CD4-positive, alpha-beta memory T cell (primary cell): ENCODE measurements around the gene TMA16. TPM values are rescaled to one million over a fixed set of nuclear protein-coding genes. Genes with fewer than 3 reads are reported as not detected.

Source experiments
- CTCF ChIA-PET: fragments of 350-600 bp; sonication (Branson Sonifier 250); formaldehyde crosslinking; loops from one replicate; lab custom pipeline; 2021; ENCODE audit warnings: inconsistent platforms; ENCODE audit not compliant: partially characterized antibody; lab: Charles Lee
- POLR2A ChIA-PET: fragments of 350-600 bp; sonication (Branson Sonifier 250); formaldehyde crosslinking; loops from one replicate; lab custom pipeline; 2021; ENCODE audit not compliant: partially characterized antibody; lab: Charles Lee
- DNase-seq, 5 donors: peaks; one replicate each; pipeline versions ENCODE4 v3.0.0 to v3.0.0-alpha.2; 2020 to 2022; ENCODE audit warnings: mixed read lengths in 1 of 5
- H3K27ac ChIP-seq: one replicate; pipeline ENCODE4 v1.7.0; 2013; ENCODE audit warnings: low read depth, low read length
- H3K27me3 ChIP-seq: 2 replicates; pipeline ENCODE4 v1.7.0; 2013; ENCODE audit warnings: mild to moderate bottlenecking, low read length, moderate library complexity; ENCODE audit not compliant: insufficient read depth
- H3K36me3 ChIP-seq: 2 replicates; pipeline ENCODE4 v1.7.0; 2013; ENCODE audit warnings: mild to moderate bottlenecking, low read length, moderate library complexity; ENCODE audit not compliant: insufficient read depth
- H3K4me1 ChIP-seq: 2 replicates; pipeline ENCODE4 v1.7.0; 2013; ENCODE audit warnings: mild to moderate bottlenecking, low read length, moderate library complexity; ENCODE audit not compliant: insufficient read depth
- H3K4me3 ChIP-seq, 2 donors: one replicate each; pipeline ENCODE4 v1.7.0; 2013; ENCODE audit warnings: low read length in 2 of 2, mild to moderate bottlenecking in 1 of 2
- H3K9me3 ChIP-seq, 2 donors: one replicate each; pipeline ENCODE4 v1.7.0; 2013; ENCODE audit warnings: low read length in 2 of 2, control low read depth in 1 of 2; ENCODE audit not compliant: control insufficient read depth in 1 of 2
- H3K27ac Mint-ChIP-seq, 7 donors: one replicate each; pipeline ENCODE4 v1.8.0; 2020 to 2021; ENCODE audit warnings: mixed read lengths in 7 of 7, mild to moderate bottlenecking in 6 of 7, inconsistent platforms in 3 of 7, moderate library complexity in 3 of 7
- H3K27me3 Mint-ChIP-seq, 2 donors: one replicate each; pipeline ENCODE4 v1.8.0; 2020 to 2021; ENCODE audit warnings: mixed read lengths in 2 of 2
- H3K36me3 Mint-ChIP-seq, 2 donors: one replicate each; pipeline ENCODE4 v1.8.0; 2020 to 2021; ENCODE audit warnings: mixed read lengths in 2 of 2, inconsistent platforms in 1 of 2, mild to moderate bottlenecking in 1 of 2
- H3K4me1 Mint-ChIP-seq, 4 donors: one replicate each; pipeline ENCODE4 v1.8.0; 2020 to 2021; ENCODE audit warnings: mixed read lengths in 4 of 4, mild to moderate bottlenecking in 1 of 4
- H3K4me3 Mint-ChIP-seq, 8 donors: one replicate each; pipeline ENCODE4 v1.8.0; 2020 to 2021; ENCODE audit warnings: mixed read lengths in 8 of 8, mild to moderate bottlenecking in 7 of 8, moderate library complexity in 6 of 8, inconsistent platforms in 3 of 8
- H3K9me3 Mint-ChIP-seq, 8 donors: one replicate each; pipeline ENCODE4 v1.8.0; 2020 to 2021; ENCODE audit warnings: mixed read lengths in 8 of 8, mild to moderate bottlenecking in 5 of 8, inconsistent platforms in 3 of 8, moderate library complexity in 1 of 8
- intact Hi-C: fragments of 100-400 bp; cut with micrococcal nuclease; formaldehyde crosslinking; loops from one replicate; pipeline ENCODE4 v1.15.1; 2023
- polyA plus RNA-seq, 2 donors: library from polyadenylated mRNA; unstranded; fragments of 300-500 nt; fragmentation: Illumina TruSeq; gene quantifications; one replicate each; pipeline ENCODE4 v1.2.3, GENCODE V29; 2021
- total RNA-seq, 2 experiments: library from RNA; stranded (reverse); gene quantifications; one replicate each; pipeline ENCODE4 v1.2.3, GENCODE V29; 2021

TMA16 gene
- total and polyA plus RNA-seq, 4 experiments from 2014 or later, result 14.8 to 25.0 (median 20.7) TPM

GRCh38 chr4:163556650-163557391 is 62.3 kb downstream of the TMA16 start:
- H3K27me3 ChIP-seq, result no peaks in the 10 kb centered on the region
- Mint-ChIP-seq H3K36me3 (peaks cover 5 to 7% of the 10 kb centered on the region in 2 donors), H3K27ac (peak overlapping the region in 2 of 7 donors; percentile 71 to 91), H3K27me3 (no peaks in the 10 kb centered on the region), H3K4me1 (peaks cover 24 to 38% (median 27%) of the 10 kb centered on the region in 4 donors), H3K4me3 (no peak overlapping the region), H3K9me3 (peaks cover 2 to 24% (median 10%) of the 10 kb centered on the region in 8 donors)
- no peaks in the 10 kb centered on the region for H3K9me3 ChIP-seq
- POLR2A ChIA-PET, result interaction anchor here (1.0 to 1.9 kb wide), 3 partner anchors 110 to 124 kb away, joined by 3 to 7 read pairs (median 5); no protein-coding TSS in a partner anchor
- no peaks in the 10 kb centered on the region for H3K36me3 ChIP-seq
- CTCF ChIA-PET, result interaction anchor here (0.7 to 14.8 kb wide), 25 partner anchors 8 to 1174 kb away, joined by 3 to 633 read pairs (median 4); partner anchors contain the start of gene TMA16
- intact Hi-C loops, result loop anchor here (1.0 to 5.0 kb wide), 4 partner anchors 28 to 1400 kb away; no protein-coding TSS in a partner anchor
- no peak overlapping the region for H3K27ac ChIP-seq
- DNase-seq, result no peak
- no peak overlapping the region for H3K4me3 ChIP-seq
- peaks cover 34% of the 10 kb centered on the region for H3K4me1 ChIP-seq

DNA sequence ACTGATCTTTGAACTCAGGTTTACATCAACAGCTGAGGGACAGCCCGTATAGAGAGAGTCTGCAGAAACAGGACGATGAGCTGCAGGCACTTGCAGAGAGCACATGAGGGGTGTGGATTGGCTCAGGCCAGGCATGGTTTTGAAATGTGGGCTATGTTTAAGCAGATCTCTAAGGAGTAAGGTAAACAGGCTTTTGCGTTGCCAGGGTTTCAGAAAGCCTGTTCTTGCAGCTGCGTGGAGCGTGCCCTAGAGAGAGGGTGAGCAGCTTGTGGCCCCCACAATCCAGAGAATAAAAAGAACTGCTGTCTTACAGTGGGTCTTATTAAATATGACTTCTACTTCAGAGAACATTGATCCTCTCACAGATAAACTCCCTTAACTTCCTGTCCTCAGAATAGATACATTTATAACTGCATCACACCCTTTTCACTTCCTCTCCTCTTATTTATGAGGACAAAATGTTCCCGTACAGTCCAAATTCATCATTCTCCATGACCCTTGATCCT is 64.1 kb downstream of the TMA16 start:
- H3K9me3 ChIP-seq, result no peaks in the 10 kb centered on the region
- Mint-ChIP-seq H3K27ac (peak overlapping the region; percentile 70 to 91 (median 84)), H3K4me3 (peak overlapping the region; percentile 60 to 84 (median 72)), H3K27me3 (no peaks in the 10 kb centered on the region), H3K36me3 (peaks cover 5 to 14% of the 10 kb centered on the region in 2 donors), H3K9me3 (peaks cover 2 to 33% (median 14%) of the 10 kb centered on the region in 8 donors), H3K4me1 (peaks cover 30 to 44% (median 31%) of the 10 kb centered on the region in 4 donors)
- ChIA-PET CTCF (interaction anchor here (0.6 to 14.8 kb wide), 9 partner anchors 10 to 1172 kb away, joined by 3 to 633 read pairs (median 8); partner anchors contain the start of gene TMA16), POLR2A (interaction anchor here (0.6 to 1.3 kb wide), 5 partner anchors 9 to 119 kb away, joined by 3 to 4 read pairs (median 3); no protein-coding TSS in a partner anchor)
- H3K27ac ChIP-seq, result no peak overlapping the region
- peak in 4 of 5 donors; percentile 34 to 65 (median 50) for DNase-seq
- intact Hi-C loops, result loop anchor here (5.0 kb wide), 3 partner anchors 109 to 1399 kb away; no protein-coding TSS in a partner anchor
- H3K4me3 ChIP-seq, result peak overlapping the region in 1 of 2 donors; percentile 40
- no peaks in the 10 kb centered on the region for H3K36me3 ChIP-seq
- no peaks in the 10 kb centered on the region for H3K27me3 ChIP-seq
- H3K4me1 ChIP-seq, result peaks cover 34% of the 10 kb centered on the region

GRCh38 chr4:163562496-163562895 is 68.0 kb downstream of the TMA16 start:
- Mint-ChIP-seq H3K4me3 (peak overlapping the region in 1 of 8 donors; percentile 29), H3K9me3 (peaks cover 2 to 33% (median 14%) of the 10 kb centered on the region in 8 donors), H3K27ac (peak overlapping the region in 2 of 7 donors; percentile 5 to 68), H3K27me3 (no peaks in the 10 kb centered on the region), H3K4me1 (peaks cover 27 to 33% (median 29%) of the 10 kb centered on the region in 4 donors), H3K36me3 (peaks cover 5 to 14% of the 10 kb centered on the region in 2 donors)
- POLR2A ChIA-PET, result no interaction called here
- Histone ChIP-seq H3K36me3 (no peaks in the 10 kb centered on the region), H3K4me1 (peaks cover 24% of the 10 kb centered on the region), H3K27me3 (no peaks in the 10 kb centered on the region), H3K9me3 (no peaks in the 10 kb centered on the region), H3K27ac (no peak overlapping the region), H3K4me3 (no peak overlapping the region)
- intact Hi-C loops, result no loop called here
- no peak for DNase-seq
- CTCF ChIA-PET, result interaction anchor here (0.9 to 9.5 kb wide), 2 partner anchors 14 to 27 kb away, joined by 3 to 88 read pairs; no protein-coding TSS in a partner anchor

DNA sequence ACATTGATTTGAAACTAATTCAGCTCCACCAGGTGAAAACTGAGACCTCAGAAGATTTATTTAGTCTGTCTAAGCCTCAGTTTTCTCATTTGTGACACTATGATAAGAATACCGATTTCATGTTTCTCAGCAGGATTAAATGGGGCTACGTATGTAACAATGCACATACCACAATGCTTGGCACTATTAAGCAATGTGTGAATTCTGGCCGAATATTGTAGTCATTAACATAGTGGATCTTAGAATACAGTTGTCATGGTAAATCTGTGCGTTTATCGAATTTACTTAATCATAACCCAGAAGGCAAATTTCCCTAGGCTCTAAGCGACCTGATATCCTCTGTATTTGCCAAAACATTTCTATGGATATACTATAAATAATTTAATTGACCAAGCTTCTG is 69.1 kb downstream of the TMA16 start:
- peaks cover 16 to 22% (median 19%) of the 10 kb centered on the region in 4 donors for H3K4me1 Mint-ChIP-seq
- Histone ChIP-seq H3K9me3 (no peaks in the 10 kb centered on the region), H3K4me1 (peaks cover 13% of the 10 kb centered on the region), H3K36me3 (no peaks in the 10 kb centered on the region), H3K27me3 (no peaks in the 10 kb centered on the region), H3K27ac (no peak overlapping the region), H3K4me3 (no peak overlapping the region)
- no peak overlapping the region for H3K27ac Mint-ChIP-seq
- DNase-seq, result no peak
- H3K4me3 Mint-ChIP-seq, result no peak overlapping the region
- ChIA-PET POLR2A (no interaction called here), CTCF (interaction anchor here (1.4 to 9.5 kb wide), 4 partner anchors 9 to 116 kb away, joined by 4 to 88 read pairs (median 6); no protein-coding TSS in a partner anchor)
- H3K36me3 Mint-ChIP-seq, result peaks cover 5 to 14% of the 10 kb centered on the region in 2 donors
- intact Hi-C loops, result no loop called here
- H3K9me3 Mint-ChIP-seq, result peaks cover 2 to 33% (median 14%) of the 10 kb centered on the region in 8 donors
- H3K27me3 Mint-ChIP-seq, result no peaks in the 10 kb centered on the region

DNA sequence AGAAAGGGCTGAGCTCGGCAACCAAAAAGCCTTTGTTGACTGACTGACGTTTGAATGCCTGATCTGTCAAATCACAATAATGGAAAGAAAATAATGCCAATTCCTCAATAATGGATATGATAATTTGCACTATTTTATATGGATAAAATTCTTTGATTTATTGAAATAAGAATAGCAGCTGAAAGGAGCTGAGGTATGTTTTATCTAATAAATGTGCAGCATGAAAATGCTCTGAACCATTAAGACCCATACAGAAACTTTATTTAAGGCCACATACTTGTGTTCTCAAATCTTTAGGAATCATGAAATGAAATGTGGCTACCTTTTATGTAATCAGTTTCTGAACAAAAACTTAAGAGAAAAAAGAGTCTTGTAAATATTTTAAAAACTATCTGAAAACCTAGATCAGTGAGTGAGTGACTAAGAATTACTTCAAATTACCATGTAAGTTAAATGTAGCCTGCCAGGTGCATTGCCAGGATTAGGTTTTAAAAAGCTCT is 69.8 kb downstream of the TMA16 start:
- Histone ChIP-seq H3K36me3 (no peaks in the 10 kb centered on the region), H3K27me3 (no peaks in the 10 kb centered on the region)
- intact Hi-C loops, result no loop called here

GRCh38 chr4:163565226-163566135 is 71.0 kb downstream of the TMA16 start:
- peak overlapping the region in 2 of 7 donors; percentile 18 to 25 for H3K27ac Mint-ChIP-seq
- intact Hi-C loops, result loop anchor here (5.0 kb wide), 1 partner anchor 37 kb away; no protein-coding TSS in a partner anchor
- H3K27me3 Mint-ChIP-seq, result no peaks in the 10 kb centered on the region
- H3K27me3 ChIP-seq, result no peaks in the 10 kb centered on the region
- CTCF ChIA-PET, result interaction anchor here (1.4 to 1.9 kb wide), 2 partner anchors 9 to 24 kb away, joined by 4 to 6 read pairs; no protein-coding TSS in a partner anchor
- peaks cover 0 to 11% of the 10 kb centered on the region in 2 donors for H3K36me3 Mint-ChIP-seq
- H3K9me3 Mint-ChIP-seq, result peaks cover 0 to 22% (median 8%) of the 10 kb centered on the region in 8 donors
- no peak for DNase-seq
- H3K4me3 ChIP-seq, result no peak overlapping the region
- H3K9me3 ChIP-seq, result no peaks in the 10 kb centered on the region
- H3K4me1 ChIP-seq, result no peaks in the 10 kb centered on the region
- no peaks in the 10 kb centered on the region for H3K36me3 ChIP-seq
- POLR2A ChIA-PET, result no interaction called here
- no peak overlapping the region for H3K4me3 Mint-ChIP-seq
- peaks cover 6 to 10% (median 7%) of the 10 kb centered on the region in 4 donors for H3K4me1 Mint-ChIP-seq
- H3K27ac ChIP-seq, result no peak overlapping the region

More for the DNA sequence above, 69.8 kb downstream of the TMA16 start:
- no peaks in the 10 kb centered on the region for H3K27me3 Mint-ChIP-seq
- H3K4me1 Mint-ChIP-seq, result peaks cover 10 to 15% (median 13%) of the 10 kb centered on the region in 4 donors
- no peak overlapping the region for H3K4me3 Mint-ChIP-seq
- H3K27ac Mint-ChIP-seq, result peak overlapping the region in 2 of 7 donors; percentile 1 to 36
- H3K4me1 ChIP-seq, result peaks cover 7% of the 10 kb centered on the region
- no peak for DNase-seq
- H3K27ac ChIP-seq, result no peak overlapping the region
- peaks cover 4 to 14% of the 10 kb centered on the region in 2 donors for H3K36me3 Mint-ChIP-seq
- H3K4me3 ChIP-seq, result no peak overlapping the region
- H3K9me3 Mint-ChIP-seq, result peaks cover 2 to 33% (median 14%) of the 10 kb centered on the region in 8 donors
- H3K9me3 ChIP-seq, result no peaks in the 10 kb centered on the region
- CTCF ChIA-PET, result interaction anchor here (1.4 to 9.5 kb wide), 5 partner anchors 8 to 116 kb away, joined by 4 to 88 read pairs (median 6); no protein-coding TSS in a partner anchor
- POLR2A ChIA-PET, result no interaction called here
